GM12873 (cell line): ENCODE measurements around the gene ABL2.

Experiments used
- CTCF ChIP-seq: IDR thresholded peaks from 2 replicates; pipeline ENCODE4 v1.5.1; 2012; ENCODE audit warnings: low read depth, mild to moderate bottlenecking, moderate library complexity, low read length, control low read depth; ENCODE audit not compliant: insufficient read depth; ENCODE audit errors: missing control alignments

ABL2 gene

GRCh38 chr1:179082333-179082998 is 147.0 kb downstream of the ABL2 start:
- no peak for TF ChIP-seq CTCF

GRCh38 chr1:179081687-179082332 is 147.7 kb downstream of the ABL2 start, which contains the start of gene TOR3A:
Gene TOR3A (plus strand): TSS chr1:179082070. CDS start chr1:179082129, 59 bp downstream.
- TF ChIP-seq CTCF, result no peak

GRCh38 chr1:179080866-179081686 is 148.4 kb downstream of the ABL2 start:
- no peak for TF ChIP-seq CTCF

- TF ChIP-seq CTCF, result peak; percentile 70
These were observed 150.2 kb downstream of the ABL2 start for GRCh38 chr1:179079113-179079761.

DNA sequence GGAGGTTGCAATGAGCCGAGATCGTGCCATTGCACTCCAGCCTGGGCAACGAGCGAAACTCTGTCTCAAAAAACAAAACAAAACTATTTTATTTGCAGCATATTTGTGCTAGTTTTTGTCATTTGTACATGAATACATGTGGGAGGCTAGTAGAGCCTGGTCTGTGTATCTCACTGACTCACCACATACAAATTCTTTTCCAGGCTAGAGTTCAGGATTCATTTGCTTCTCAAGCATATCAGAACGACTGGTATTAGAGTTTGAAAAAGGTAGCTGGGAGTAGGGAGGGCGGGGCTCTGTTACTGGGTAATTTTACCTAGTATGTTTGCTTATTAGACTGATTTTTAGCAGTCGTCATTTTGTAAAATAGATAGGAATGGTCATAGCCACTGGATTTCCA is 152.1 kb downstream of the ABL2 start:
- no peak for TF ChIP-seq CTCF

GRCh38 chr1:179066471-179066870 is 163.0 kb downstream of the ABL2 start:
- no peak for TF ChIP-seq CTCF
